Stomach smooth muscle (tissue), 2 donors: ENCODE measurements around the gene SPG21.

Experiments used
- H3K27ac ChIP-seq: one replicate; pipeline ENCODE4 v1.7.0; 2013; ENCODE audit warnings: mild to moderate bottlenecking, low read length, inconsistent platforms
- H3K27me3 ChIP-seq, 2 donors: one replicate each; pipeline ENCODE4 v1.7.0; 2013; ENCODE audit warnings: low read length in 2 of 2; ENCODE audit not compliant: insufficient read depth in 2 of 2, control insufficient read depth in 1 of 2
- H3K36me3 ChIP-seq, 2 donors: one replicate each; pipeline ENCODE4 v1.7.0; 2013; ENCODE audit warnings: low read length in 2 of 2; ENCODE audit not compliant: control insufficient read depth in 2 of 2, insufficient read depth in 2 of 2
- H3K4me1 ChIP-seq: one replicate; pipeline ENCODE4 v1.7.0; 2013; ENCODE audit warnings: low read length; ENCODE audit not compliant: control insufficient read depth, insufficient read depth
- H3K4me3 ChIP-seq, 2 donors: one replicate each; pipeline ENCODE4 v1.7.0; 2013; ENCODE audit warnings: low read length in 2 of 2
- H3K9ac ChIP-seq, 2 donors: one replicate each; pipeline ENCODE4 v1.7.0; 2013; ENCODE audit warnings: low read length in 2 of 2, mild to moderate bottlenecking in 1 of 2
- H3K9me3 ChIP-seq, 2 donors: one replicate each; pipeline ENCODE4 v1.7.0; 2013; ENCODE audit warnings: low read length in 2 of 2; ENCODE audit not compliant: control insufficient read depth in 2 of 2
- donor health status: healthy.
- donor health status: Pancreatic carcinoma.

The SPG21 gene

DNA sequence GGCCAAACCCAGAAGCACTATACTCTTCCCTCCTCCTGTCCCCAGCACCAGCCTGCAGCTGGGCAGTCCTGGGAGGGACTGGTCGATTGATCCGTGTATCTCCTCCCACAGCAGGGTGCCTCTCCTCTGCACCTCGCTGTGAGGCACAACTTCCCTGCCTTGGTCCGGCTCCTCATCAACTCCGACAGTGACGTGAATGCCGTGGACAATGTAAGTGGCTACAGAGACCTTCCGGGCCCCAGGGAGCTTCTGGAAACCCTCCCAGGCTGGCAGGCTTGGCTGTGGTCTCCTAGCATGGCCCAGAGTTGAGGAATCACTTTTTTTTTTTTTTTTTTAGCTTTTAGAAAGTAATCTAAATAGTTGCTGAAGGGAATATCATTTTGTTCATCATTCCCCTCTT, 47.4 kb downstream of the SPG21 start:
- Histone ChIP-seq H3K36me3 (peaks cover 0 to 2% of the 10 kb centered on the region in 2 donors), H3K27ac (no peak overlapping the region), H3K4me3 (no peak overlapping the region), H3K9ac (no peak overlapping the region), H3K4me1 (no peaks in the 10 kb centered on the region), H3K27me3 (no peaks in the 10 kb centered on the region), H3K9me3 (no peaks in the 10 kb centered on the region)

DNA sequence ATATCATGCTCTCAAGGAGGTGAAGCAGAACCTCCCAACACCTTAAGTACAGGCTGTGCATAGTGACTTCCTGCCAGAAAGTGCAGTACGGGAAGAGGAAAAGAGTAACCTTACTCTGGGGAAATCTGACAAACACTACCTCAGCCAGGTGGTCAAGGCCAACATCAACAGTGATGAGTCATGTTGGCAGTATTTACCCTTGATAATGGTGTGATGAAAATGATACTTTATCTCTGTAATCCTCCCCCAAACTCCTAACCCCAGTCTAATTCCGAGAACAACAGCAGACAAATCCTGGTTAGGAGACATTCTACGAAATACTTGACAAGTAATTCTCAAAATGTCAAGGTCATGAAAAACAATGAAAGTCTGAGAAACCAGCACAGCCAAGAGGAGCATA, 51.5 kb downstream of the SPG21 start:
- no peak overlapping the region for H3K27ac ChIP-seq
- H3K9me3 ChIP-seq = peaks cover 0 to 3% of the 10 kb centered on the region in 2 donors
- H3K4me1 ChIP-seq = no peaks in the 10 kb centered on the region
- peaks cover 0 to 2% of the 10 kb centered on the region in 2 donors for H3K36me3 ChIP-seq
- H3K9ac ChIP-seq = no peak overlapping the region
- no peak overlapping the region for H3K4me3 ChIP-seq
- H3K27me3 ChIP-seq = no peaks in the 10 kb centered on the region

GRCh38 chr15:64934023-64934422, 55.7 kb downstream of the SPG21 start:
- peaks cover 0 to 6% of the 10 kb centered on the region in 2 donors for H3K36me3 ChIP-seq
- H3K9me3 ChIP-seq = peaks cover 0 to 3% of the 10 kb centered on the region in 2 donors
- no peaks in the 10 kb centered on the region for H3K4me1 ChIP-seq
- no peaks in the 10 kb centered on the region for H3K27me3 ChIP-seq
- H3K4me3 ChIP-seq = no peak overlapping the region
- no peak overlapping the region for H3K9ac ChIP-seq
- no peak overlapping the region for H3K27ac ChIP-seq

DNA sequence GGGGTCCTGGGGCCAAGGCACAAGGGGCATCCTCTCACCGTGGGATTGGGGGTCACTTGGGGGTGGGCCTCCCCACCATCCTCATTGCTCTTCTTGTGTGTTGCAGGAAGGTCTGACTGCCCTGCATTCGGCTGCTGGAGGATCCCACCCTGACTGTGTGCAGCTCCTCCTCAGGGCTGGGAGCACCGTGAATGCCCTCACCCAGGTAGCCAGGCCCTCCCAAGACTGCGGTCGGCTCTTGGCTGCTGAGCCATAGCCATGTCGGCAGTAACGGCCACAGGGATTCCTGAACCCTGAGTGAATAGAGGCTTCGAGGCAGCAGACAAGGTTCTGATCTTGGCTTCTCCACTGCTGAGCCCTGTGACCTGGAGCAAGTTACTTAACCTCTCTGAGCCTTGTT, 58.3 kb downstream of the SPG21 start:
- Histone ChIP-seq H3K4me1 (no peaks in the 10 kb centered on the region), H3K36me3 (peaks cover 0 to 8% of the 10 kb centered on the region in 2 donors)

GRCh38 chr15:64930778-64931371, 58.8 kb downstream of the SPG21 start:
- Histone ChIP-seq H3K36me3 (peaks cover 0 to 8% of the 10 kb centered on the region in 2 donors), H3K9ac (no peak overlapping the region), H3K9me3 (peaks cover 0 to 3% of the 10 kb centered on the region in 2 donors), H3K4me1 (no peaks in the 10 kb centered on the region), H3K4me3 (no peak overlapping the region), H3K27me3 (no peaks in the 10 kb centered on the region), H3K27ac (no peak overlapping the region)

More for the DNA sequence above, 58.3 kb downstream of the SPG21 start:
- Histone ChIP-seq H3K4me3 (no peak overlapping the region), H3K9ac (no peak overlapping the region), H3K9me3 (peaks cover 0 to 3% of the 10 kb centered on the region in 2 donors), H3K27me3 (no peaks in the 10 kb centered on the region), H3K27ac (no peak overlapping the region)

DNA sequence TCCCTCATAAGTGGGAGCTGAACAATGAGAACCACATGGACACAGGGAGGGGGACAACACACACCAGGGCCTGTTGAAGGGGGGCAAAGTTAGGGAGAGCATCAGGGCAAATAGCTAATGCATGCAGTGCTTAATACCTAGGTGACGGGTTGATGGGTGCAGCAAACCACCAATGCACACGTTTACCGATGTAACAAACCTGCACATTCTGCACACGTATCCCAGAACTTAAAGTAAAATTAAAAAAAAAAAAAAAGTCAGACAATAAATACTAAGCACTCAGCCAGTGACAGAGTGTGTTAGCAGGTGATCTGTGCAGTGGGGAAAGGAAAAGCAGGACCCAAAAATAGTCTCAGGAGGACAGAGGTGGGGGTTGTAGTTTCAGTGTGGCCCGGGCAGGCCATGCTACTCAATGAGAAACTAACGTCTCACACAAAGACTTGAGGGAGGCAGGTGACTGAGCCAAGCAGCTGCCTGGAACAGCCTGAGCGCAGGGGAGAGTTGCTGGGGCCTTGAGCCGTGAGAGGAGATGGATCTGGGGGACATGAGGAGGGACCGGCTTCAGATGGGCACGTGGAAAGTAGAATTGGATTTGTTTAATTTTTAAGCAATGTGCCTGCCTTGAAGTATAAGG, 59.6 kb downstream of the SPG21 start:
- Histone ChIP-seq H3K27ac (no peak overlapping the region), H3K9me3 (peaks cover 0 to 3% of the 10 kb centered on the region in 2 donors), H3K36me3 (peaks cover 0 to 8% of the 10 kb centered on the region in 2 donors)

DNA sequence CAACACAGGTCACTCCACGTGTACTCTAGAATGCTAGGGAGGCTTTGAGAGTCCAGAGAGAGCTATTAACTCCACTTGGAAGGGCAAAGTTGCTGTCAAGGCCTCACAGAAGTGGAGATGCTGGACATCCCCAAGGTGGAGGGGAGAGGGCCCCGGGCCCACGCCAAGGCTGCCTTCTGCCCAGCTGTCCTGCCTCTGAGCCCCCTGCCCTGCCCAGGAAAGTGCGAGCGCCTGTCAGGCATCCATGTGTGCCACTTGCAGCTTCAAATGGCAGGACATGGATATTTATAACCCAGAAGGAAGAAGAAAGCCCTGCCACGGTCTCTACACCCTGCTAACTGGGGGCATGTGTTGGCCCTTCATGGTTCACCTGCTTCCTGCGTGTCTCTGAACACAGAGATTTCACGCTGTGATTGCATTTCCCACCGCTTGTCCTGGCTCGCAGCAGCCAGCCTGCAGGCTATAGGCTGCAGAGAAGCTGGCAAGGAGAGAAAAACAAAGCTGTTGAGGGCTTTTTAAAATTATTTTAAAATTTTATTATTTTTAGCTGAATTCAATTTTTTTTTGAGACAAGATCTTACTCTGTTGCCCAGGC, 61.0 kb downstream of the SPG21 start:
- Histone ChIP-seq H3K27me3 (no peaks in the 10 kb centered on the region), H3K27ac (no peak overlapping the region)

More for the DNA sequence above, 59.6 kb downstream of the SPG21 start:
- no peak overlapping the region for H3K9ac ChIP-seq
- H3K4me3 ChIP-seq = no peak overlapping the region
- H3K4me1 ChIP-seq = no peaks in the 10 kb centered on the region
- H3K27me3 ChIP-seq = no peaks in the 10 kb centered on the region

GRCh38 chr15:64926661-64927060, 63.1 kb downstream of the SPG21 start:
- H3K9me3 ChIP-seq = no peaks in the 10 kb centered on the region
- no peak overlapping the region for H3K27ac ChIP-seq
- H3K36me3 ChIP-seq = peaks cover 0 to 6% of the 10 kb centered on the region in 2 donors

More for the DNA sequence above, 61.0 kb downstream of the SPG21 start:
- no peak overlapping the region for H3K4me3 ChIP-seq
- peaks cover 0 to 6% of the 10 kb centered on the region in 2 donors for H3K36me3 ChIP-seq
- no peaks in the 10 kb centered on the region for H3K4me1 ChIP-seq
- no peaks in the 10 kb centered on the region for H3K9me3 ChIP-seq
- no peak overlapping the region for H3K9ac ChIP-seq

GRCh38 chr15:64925335-64926330, 64.1 kb downstream of the SPG21 start:
- Histone ChIP-seq H3K4me1 (no peaks in the 10 kb centered on the region), H3K27ac (no peak overlapping the region), H3K36me3 (peaks cover 0 to 2% of the 10 kb centered on the region in 2 donors), H3K4me3 (no peak overlapping the region), H3K27me3 (no peaks in the 10 kb centered on the region), H3K9ac (no peak overlapping the region), H3K9me3 (no peaks in the 10 kb centered on the region)

More at GRCh38 chr15:64926661-64927060, 63.1 kb downstream of the SPG21 start:
- Histone ChIP-seq H3K9ac (no peak overlapping the region), H3K4me3 (no peak overlapping the region), H3K4me1 (no peaks in the 10 kb centered on the region), H3K27me3 (no peaks in the 10 kb centered on the region)

- Histone ChIP-seq H3K9ac (no peak overlapping the region), H3K27ac (no peak overlapping the region), H3K36me3 (peaks cover 0 to 2% of the 10 kb centered on the region in 2 donors), H3K27me3 (no peaks in the 10 kb centered on the region), H3K4me3 (no peak overlapping the region), H3K9me3 (no peaks in the 10 kb centered on the region), H3K4me1 (no peaks in the 10 kb centered on the region)
Observed at GRCh38 chr15:64923546-64923945, 66.2 kb downstream of the SPG21 start.
